ACHN (cell line): ENCODE data around the gene CSF1R.

Source experiments
- DNase-seq: peaks from one replicate; pipeline ENCODE4 v3.0.0-alpha.2; 2015
- in situ Hi-C: cut with HindIII; loops from 2 replicates; pipeline ENCODE4 v1.10.0; 2017; ENCODE audit warnings: low sequenced_read_pairs, low pct_ligation_motif_present, low pct_unique_long_range_greater_than_20kb

The CSF1R gene

GRCh38 chr5:150085950-150086715, at the start of gene CSF1R:
TSS of gene CSF1R (minus strand) at chr5:150086554. CDS start at chr5:150086427, 127 bp downstream.
- no peak for DNase-seq
- in situ Hi-C loops = no loop called here

GRCh38 chr5:150135557-150136304, 49.4 kb upstream of the CSF1R start:
- no peak for DNase-seq
- in situ Hi-C loops = no loop called here

- DNase-seq = no peak
- in situ Hi-C loops = no loop called here
Observed at GRCh38 chr5:150134198-150134588, 47.8 kb upstream of the CSF1R start.

GRCh38 chr5:150133581-150134197, 47.3 kb upstream of the CSF1R start:
- DNase-seq = no peak
- in situ Hi-C loops = no loop called here

GRCh38 chr5:150132740-150133139, 46.4 kb upstream of the CSF1R start:
- in situ Hi-C loops = no loop called here
- DNase-seq = no peak

- in situ Hi-C loops = no loop called here
- DNase-seq = no peak
Observed at GRCh38 chr5:150131978-150132694, 45.8 kb upstream of the CSF1R start.

- no peak for DNase-seq
- in situ Hi-C loops = no loop called here
Observed at GRCh38 chr5:150131461-150131860, 45.1 kb upstream of the CSF1R start.

- in situ Hi-C loops = no loop called here
- no peak for DNase-seq
Observed at GRCh38 chr5:150130493-150130922, 44.2 kb upstream of the CSF1R start.

- in situ Hi-C loops = no loop called here
- peak; percentile 64 for DNase-seq
Observed at GRCh38 chr5:150129813-150130492, 43.6 kb upstream of the CSF1R start.

GRCh38 chr5:150129454-150129812, 43.1 kb upstream of the CSF1R start:
- DNase-seq = no peak
- in situ Hi-C loops = no loop called here

GRCh38 chr5:150126921-150127265, 40.5 kb upstream of the CSF1R start:
- in situ Hi-C loops = no loop called here
- no peak for DNase-seq

- in situ Hi-C loops = no loop called here
- DNase-seq = no peak
Observed at GRCh38 chr5:150126199-150126920, 40.0 kb upstream of the CSF1R start.

- no peak for DNase-seq
- in situ Hi-C loops = no loop called here
Observed at GRCh38 chr5:150125334-150125733, 39.0 kb upstream of the CSF1R start.

- DNase-seq = no peak
- in situ Hi-C loops = no loop called here
Observed at GRCh38 chr5:150124596-150124995, 38.2 kb upstream of the CSF1R start.

GRCh38 chr5:150124111-150124557, 37.8 kb upstream of the CSF1R start:
- in situ Hi-C loops = no loop called here

GRCh38 chr5:150123542-150123941, 37.2 kb upstream of the CSF1R start:
- no peak for DNase-seq
- in situ Hi-C loops = no loop called here

More at GRCh38 chr5:150124111-150124557, 37.8 kb upstream of the CSF1R start:
- DNase-seq = no peak

- in situ Hi-C loops = no loop called here
- no peak for DNase-seq
Observed at GRCh38 chr5:150122536-150123481, 36.5 kb upstream of the CSF1R start.
